K562 treated with DMSO at 1 percent for 4 hours (cell line): ENCODE data around the gene TBX21. TPM values are rescaled to one million over a fixed set of nuclear protein-coding genes. Genes with fewer than 3 reads are reported as not detected.

ENCODE experiments used
- total RNA-seq: library from RNA; unstranded; fragments of 300-600 nt; gene quantifications from 2 replicates; pipeline ENCODE4 v1.2.3, GENCODE V29; 2022; ENCODE audit not compliant: insufficient read depth

Gene TBX21, protein sequence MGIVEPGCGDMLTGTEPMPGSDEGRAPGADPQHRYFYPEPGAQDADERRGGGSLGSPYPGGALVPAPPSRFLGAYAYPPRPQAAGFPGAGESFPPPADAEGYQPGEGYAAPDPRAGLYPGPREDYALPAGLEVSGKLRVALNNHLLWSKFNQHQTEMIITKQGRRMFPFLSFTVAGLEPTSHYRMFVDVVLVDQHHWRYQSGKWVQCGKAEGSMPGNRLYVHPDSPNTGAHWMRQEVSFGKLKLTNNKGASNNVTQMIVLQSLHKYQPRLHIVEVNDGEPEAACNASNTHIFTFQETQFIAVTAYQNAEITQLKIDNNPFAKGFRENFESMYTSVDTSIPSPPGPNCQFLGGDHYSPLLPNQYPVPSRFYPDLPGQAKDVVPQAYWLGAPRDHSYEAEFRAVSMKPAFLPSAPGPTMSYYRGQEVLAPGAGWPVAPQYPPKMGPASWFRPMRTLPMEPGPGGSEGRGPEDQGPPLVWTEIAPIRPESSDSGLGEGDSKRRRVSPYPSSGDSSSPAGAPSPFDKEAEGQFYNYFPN
- not detected in 2 replicates for total RNA-seq

DNA sequence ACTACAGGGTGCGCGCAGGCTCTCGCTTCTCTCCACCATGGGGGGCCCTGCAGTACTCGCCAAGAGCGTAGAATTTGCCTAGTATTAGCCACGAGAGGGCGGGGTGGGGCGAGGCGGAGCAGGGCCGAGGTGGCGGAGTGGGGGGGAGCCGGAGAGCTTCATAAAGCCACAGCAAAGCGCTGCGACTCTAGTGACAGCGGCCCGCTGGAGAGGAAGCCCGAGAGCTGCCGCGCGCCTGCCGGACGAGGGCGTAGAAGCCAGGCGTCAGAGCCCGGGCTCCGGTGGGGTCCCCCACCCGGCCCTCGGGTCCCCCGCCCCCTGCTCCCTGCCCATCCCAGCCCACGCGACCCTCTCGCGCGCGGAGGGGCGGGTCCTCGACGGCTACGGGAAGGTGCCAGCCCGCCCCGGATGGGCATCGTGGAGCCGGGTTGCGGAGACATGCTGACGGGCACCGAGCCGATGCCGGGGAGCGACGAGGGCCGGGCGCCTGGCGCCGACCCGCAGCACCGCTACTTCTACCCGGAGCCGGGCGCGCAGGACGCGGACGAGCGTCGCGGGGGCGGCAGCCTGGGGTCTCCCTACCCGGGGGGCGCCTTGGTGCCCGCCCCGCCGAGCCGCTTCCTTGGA, at the start of gene TBX21:
Gene TBX21 (plus strand): TSS at position 190 of the 627 bp plus-strand sequence. CDS start 219 bp downstream, at position 409.

DNA sequence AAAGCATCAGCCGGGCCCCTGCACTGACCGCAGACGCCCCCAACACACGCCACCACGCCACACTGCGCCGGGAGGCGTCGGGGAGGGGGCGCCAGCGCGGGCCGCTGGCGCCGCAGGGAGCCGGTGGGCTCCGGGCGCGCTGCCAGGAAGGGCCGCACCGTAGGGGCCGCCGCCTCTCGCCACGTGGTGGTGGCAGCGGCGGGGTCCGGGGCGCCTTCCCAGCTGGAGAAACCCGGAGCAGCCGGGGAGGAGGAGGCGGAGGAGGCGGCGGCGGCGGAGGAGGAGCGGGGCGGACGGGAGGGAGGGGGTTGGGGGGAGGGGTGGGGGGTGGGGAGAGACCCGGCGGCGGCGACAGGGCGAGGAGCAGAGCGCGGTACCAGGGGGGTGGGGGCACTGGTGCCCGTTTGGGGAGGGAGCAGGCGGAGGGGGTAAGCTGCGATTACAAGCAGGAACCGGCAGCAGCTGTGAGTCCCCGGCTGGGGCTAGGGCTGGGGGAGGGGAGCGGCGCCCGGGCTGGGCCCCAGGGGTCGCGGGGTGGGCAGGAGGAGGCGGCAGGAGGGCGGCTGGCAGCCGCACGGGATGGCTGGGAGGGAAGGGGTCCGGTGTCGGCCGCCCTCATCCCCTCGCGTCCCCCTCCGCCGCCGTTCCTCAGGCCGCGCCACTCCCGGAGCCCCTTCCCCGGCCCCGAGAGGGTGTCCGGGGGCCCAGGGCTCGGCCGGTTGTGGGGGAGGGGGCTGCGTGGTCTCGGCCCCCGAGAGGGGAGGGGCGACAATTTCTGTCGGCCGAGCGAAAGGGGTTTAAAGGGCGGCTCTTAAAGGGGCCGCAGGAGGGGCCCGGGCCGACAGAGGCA, 39.1 kb upstream of the TBX21 start, which contains the start of gene TBKBP1:
Gene TBKBP1 (plus strand): TSS at position 431 of the 850 bp plus-strand sequence. CDS start 1,952 bp downstream, outside the sequence.

Other genes with a start within 250 kb of the TBX21 start
- 41.5 and 56.5 TPM in 2 replicates for gene NPEPPS, start 202.1 kb upstream of the TBX21 start, total RNA-seq
- 153 and 154 TPM in 2 replicates for gene KPNB1, start 83.3 kb upstream of the TBX21 start, total RNA-seq
- gene TBKBP1, start 39.1 kb upstream of the TBX21 start, total RNA-seq, result 7.0 and 9.2 TPM in 2 replicates
- gene OSBPL7, start 88.6 kb downstream of the TBX21 start, total RNA-seq, result 7.3 and 10.4 TPM in 2 replicates
- gene MRPL10, start 98.3 kb downstream of the TBX21 start, total RNA-seq, result 86.5 and 91.3 TPM in 2 replicates
- gene LRRC46, start 98.4 kb downstream of the TBX21 start, total RNA-seq, result 1.1 and 1.2 TPM in 2 replicates
- 14.6 and 19.6 TPM in 2 replicates for gene SCRN2, start 108.0 kb downstream of the TBX21 start, total RNA-seq
- gene SP6, start 117.9 kb downstream of the TBX21 start, total RNA-seq, result 8.9 and 9.5 TPM in 2 replicates
- 14.9 and 15.0 TPM in 2 replicates for gene SP2, start 163.0 kb downstream of the TBX21 start, total RNA-seq
- gene PNPO, start 208.3 kb downstream of the TBX21 start, total RNA-seq, result 7.3 and 8.2 TPM in 2 replicates
- gene PRR15L, start 224.6 kb downstream of the TBX21 start, total RNA-seq, result not detected in 2 replicates
- 155 and 172 TPM in 2 replicates for gene CDK5RAP3, start 237.9 kb downstream of the TBX21 start, total RNA-seq